Stomach (tissue), 9 donors: ENCODE results near the gene SLC35E2B. TPM values are rescaled to one million over a fixed set of nuclear protein-coding genes. Genes with fewer than 3 reads are reported as not detected.
"Not testable (repeated sequence)": the region's sequence is repeated elsewhere in the genome, so short reads cannot be mapped to it uniquely, and the experiment has no call there.

ENCODE experiments used
- DNase-seq, 2 donors: peaks; one replicate each; pipeline versions ENCODE4 v3.0.0 to v3.0.0-alpha.2; 2013 to 2019
- H3K27ac ChIP-seq, 5 donors: fragments of 200-600 bp in 4 of 5; sonication (generic) in 4 of 5; one replicate each; pipeline ENCODE4 v1.5.1; 2013 to 2019; ENCODE audit warnings: mild to moderate bottlenecking in 1 of 5, moderate library complexity in 1 of 5
- H3K27me3 ChIP-seq, 3 donors: fragments of 200-600 bp; sonication (generic); one replicate each; pipeline ENCODE4 v1.5.1; 2017 to 2019; ENCODE audit warnings: mixed run types in 1 of 3
- H3K36me3 ChIP-seq, 4 donors: fragments of 200-600 bp; sonication (generic); 1 replicate in 3 of 4; 2 replicates in 1 of 4; pipeline ENCODE4 v1.5.1; 2016 to 2019
- H3K4me1 ChIP-seq, 4 donors: fragments of 200-600 bp; sonication (generic); one replicate each; pipeline ENCODE4 v1.5.1; 2016 to 2019
- H3K4me3 ChIP-seq, 4 donors: fragments of 200-600 bp; sonication (generic) in 3 of 4; one replicate each; pipeline ENCODE4 v1.5.1; 2016 to 2019; ENCODE audit warnings: mild to moderate bottlenecking in 1 of 4
- H3K9me3 ChIP-seq, 4 donors: fragments of 200-600 bp; sonication (generic); one replicate each; pipeline ENCODE4 v1.5.1; 2016 to 2019
- CTCF ChIP-seq, 7 experiments: fragments of 450-650 bp in 4 of 7; fragments of 200-600 bp in 3 of 7; sonication (generic) in 3 of 7; IDR thresholded peaks; one replicate each; pipeline ENCODE4 v1.5.1; 2016 to 2019; ENCODE audit warnings: antibody characterized with exemption in 7 of 7, control low read depth in 2 of 7, mild to moderate bottlenecking in 1 of 7
- POLR2A ChIP-seq, 4 donors: fragments of 450-650 bp; IDR thresholded peaks; one replicate each; pipeline ENCODE4 v1.6.1; 2016; ENCODE audit warnings: antibody characterized with exemption in 4 of 4, control low read depth in 2 of 4, mild to moderate bottlenecking in 1 of 4, moderate library complexity in 1 of 4
- POLR2AphosphoS5 ChIP-seq, 3 donors: sonication (generic); formaldehyde crosslinking; IDR thresholded peaks; one replicate each; pipeline ENCODE4 v1.6.1; 2016; ENCODE audit warnings: antibody characterized with exemption in 3 of 3
- WGBS, 5 donors: extraction: QIAGEN DNeasy Blood & Tissue Kit in 3 of 5; methylation state at CpG; one replicate each; pipeline versions ENCODE4 v1.1.5 to v1.1.7; 2013 to 2018; 5-methylcytosine and 5-hydroxymethylcytosine counted together
- intact Hi-C: fragments of 100-400 bp; cut with DNase I; formaldehyde crosslinking; loops from one replicate; pipeline ENCODE4 v1.15.1; 2023; ENCODE audit warnings: low total_unique reads
- polyA plus RNA-seq, 3 donors: library from polyadenylated mRNA; stranded (reverse); fragments of 200-250 nt; gene quantifications; one replicate each; pipeline ENCODE4 v1.2.3, GENCODE V29; 2013
- total RNA-seq, 5 donors: library from RNA; depleted of rRNA; stranded (reverse); fragments of >200 nt; gene quantifications; one replicate each; pipeline versions ENCODE4 v1.1.0 to v1.2.3, GENCODE V29; 2014 to 2016
- donor health status: healthy with polysubstance abuse.
- donor health status: Bipolar disorder and iron deficiency.
- donor health status: healthy.

SLC35E2B gene
- total and polyA plus RNA-seq, 8 donors, result 11.2 to 105 (median 21.3) TPM

- intact Hi-C loops, H3K9me3 ChIP-seq, H3K27me3 ChIP-seq: not testable (repeated sequence)
- Histone ChIP-seq H3K4me3 (peak within 1 kb of the TSS; percentile 47 to 65 (median 60)), H3K4me1 (peaks cover 0 to 23% (median 4%) of the 10 kb centered on the region in 4 donors), H3K36me3 (peaks cover 11 to 23% (median 18%) of the 10 kb centered on the region in 4 donors), H3K27ac (peak within 1 kb of the TSS; percentile 89 to 93 (median 91))
- WGBS, 5 donors, result 0 to 1% (median 0%) methylated on average over 6 to 59 of the region's 78 CpGs
- peak; percentile 97 to 100 for DNase-seq
- TF ChIP-seq POLR2A (IDR thresholded peaks at IDR 0.05), result peak in 1 of 4 donors; percentile 63
- TF ChIP-seq CTCF (IDR thresholded peaks at IDR 0.05), result peak in 4 of 7 experiments; percentile 15 to 59 (median 38)
- TF ChIP-seq POLR2AphosphoS5 (IDR thresholded peaks at IDR 0.05), result peak; percentile 80 to 95 (median 87)
These were observed 31.7 kb upstream of the SLC35E2B start, which contains the start of gene CDK11A for GRCh38 chr1:1724035-1724864. Gene CDK11A, minus strand, starts transcription at chr1:1724357. Its CDS starts 1,539 bp downstream, at chr1:1722818.

GRCh38 chr1:1721201-1721600 lies 28.6 kb upstream of the SLC35E2B start:
- Histone ChIP-seq H3K36me3 (peaks cover 18 to 46% (median 33%) of the 10 kb centered on the region in 4 donors), H3K27me3 (no peaks in the 10 kb centered on the region), H3K4me3 (no peak overlapping the region), H3K27ac (peak overlapping the region in 3 of 5 donors; percentile 45 to 57 (median 49)), H3K9me3 (no peaks in the 10 kb centered on the region), H3K4me1 (peaks cover 0 to 18% (median 3%) of the 10 kb centered on the region in 4 donors)
- WGBS, 5 donors, result 30 to 52% (median 46%) methylated on average over 7 of the region's 7 CpGs
- no peak for TF ChIP-seq CTCF (IDR thresholded peaks at IDR 0.05)
- intact Hi-C loops, result no loop called here
- DNase-seq, result no peak

DNA sequence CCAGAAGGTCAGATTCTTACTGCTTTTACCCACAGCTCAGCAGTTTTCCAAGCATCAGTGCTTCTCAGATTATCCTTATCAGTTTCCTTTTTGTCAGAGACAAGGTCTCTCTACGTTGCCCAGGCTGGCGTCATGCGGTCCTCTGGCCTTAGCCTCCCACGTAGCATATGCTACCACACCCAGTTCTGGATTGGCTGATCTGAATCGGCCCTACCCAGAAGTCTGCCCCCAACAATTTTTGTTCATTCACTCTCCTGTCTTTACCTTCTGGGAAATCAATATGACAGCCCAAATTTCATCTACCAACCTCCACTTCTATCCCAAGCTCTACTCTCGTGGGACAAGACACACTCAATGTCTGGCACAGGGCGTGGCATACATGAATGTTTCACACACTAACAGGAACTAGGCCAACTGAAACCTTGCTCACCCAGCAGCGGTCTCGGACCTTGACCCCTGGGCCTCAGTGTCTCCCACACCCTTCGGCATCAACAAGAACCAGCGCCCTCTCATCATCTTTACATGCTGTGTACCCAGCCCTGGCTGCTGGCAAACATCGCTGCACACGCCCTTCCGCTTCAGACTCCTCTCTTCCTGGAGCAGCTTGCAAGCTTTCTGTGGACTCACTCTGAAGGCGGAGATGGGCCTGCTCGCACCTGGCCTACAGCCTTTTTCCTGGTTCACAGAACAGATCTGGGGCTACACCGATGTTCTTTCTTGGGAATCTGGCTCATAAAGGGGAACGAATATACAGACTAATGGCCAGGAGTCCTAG lies 22.7 kb upstream of the SLC35E2B start:
- 78 to 91% (median 86%) methylated on average over 6 to 14 of the region's 18 CpGs for WGBS, 5 donors
- H3K9me3 ChIP-seq, H3K27me3 ChIP-seq, intact Hi-C loops, H3K4me3 ChIP-seq, H3K4me1 ChIP-seq, H3K27ac ChIP-seq: not testable (repeated sequence)
- DNase-seq, result peak in 1 of 2 donors; percentile 25
- peaks cover 8 to 41% (median 30%) of the 10 kb centered on the region in 4 donors for H3K36me3 ChIP-seq

DNA sequence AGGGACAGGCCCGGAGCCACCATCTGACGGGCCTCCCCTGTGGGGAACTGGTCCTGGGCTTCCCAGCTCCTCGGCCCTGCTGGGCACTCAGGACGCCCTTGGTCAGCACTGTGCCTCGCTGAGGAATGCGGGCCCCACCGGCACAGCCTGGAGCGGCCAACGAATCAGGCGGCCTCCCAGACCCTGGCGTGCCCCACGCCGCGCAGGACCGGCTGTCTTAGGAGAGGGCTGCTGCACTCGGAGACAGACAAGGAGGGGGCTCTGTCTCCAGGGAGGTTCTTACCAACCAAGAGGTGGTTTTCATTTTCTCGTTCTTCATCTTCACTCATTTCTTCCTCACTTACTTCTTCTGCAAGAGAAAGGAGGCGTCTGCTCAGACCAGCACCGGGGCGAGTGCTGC lies 15.3 kb upstream of the SLC35E2B start:
- H3K4me3 ChIP-seq, H3K27ac ChIP-seq, H3K27me3 ChIP-seq, H3K4me1 ChIP-seq, intact Hi-C loops, H3K9me3 ChIP-seq, DNase-seq: not testable (repeated sequence)
- H3K36me3 ChIP-seq, result peaks cover 10 to 41% (median 39%) of the 10 kb centered on the region in 4 donors
- 95 to 100% (median 95%) methylated on average over 1 to 13 of the region's 20 CpGs for WGBS, 5 donors

GRCh38 chr1:1707241-1707640 lies 14.6 kb upstream of the SLC35E2B start:
- not testable (repeated sequence) for DNase-seq
- 90 to 94% (median 91%) methylated on average over 2 to 18 of the region's 23 CpGs; no CpG with 5 or more reads in 2 of the 5 donors for WGBS, 5 donors

GRCh38 chr1:1705623-1706022 lies 13.0 kb upstream of the SLC35E2B start:
- intact Hi-C loops, H3K27ac ChIP-seq, H3K4me3 ChIP-seq, H3K27me3 ChIP-seq, H3K4me1 ChIP-seq, H3K9me3 ChIP-seq, DNase-seq: not testable (repeated sequence)
- peaks cover 10 to 41% (median 39%) of the 10 kb centered on the region in 4 donors for H3K36me3 ChIP-seq
- WGBS, 5 donors, result 33 to 100% (median 90%) methylated on average over 1 to 2 of the region's 10 CpGs; no CpG with 5 or more reads in 2 of the 5 donors

More at GRCh38 chr1:1707241-1707640, 14.6 kb upstream of the SLC35E2B start:
- H3K27ac ChIP-seq, H3K27me3 ChIP-seq, H3K4me1 ChIP-seq, intact Hi-C loops, H3K9me3 ChIP-seq, H3K4me3 ChIP-seq: not testable (repeated sequence)
- H3K36me3 ChIP-seq, result peaks cover 10 to 41% (median 39%) of the 10 kb centered on the region in 4 donors

DNA sequence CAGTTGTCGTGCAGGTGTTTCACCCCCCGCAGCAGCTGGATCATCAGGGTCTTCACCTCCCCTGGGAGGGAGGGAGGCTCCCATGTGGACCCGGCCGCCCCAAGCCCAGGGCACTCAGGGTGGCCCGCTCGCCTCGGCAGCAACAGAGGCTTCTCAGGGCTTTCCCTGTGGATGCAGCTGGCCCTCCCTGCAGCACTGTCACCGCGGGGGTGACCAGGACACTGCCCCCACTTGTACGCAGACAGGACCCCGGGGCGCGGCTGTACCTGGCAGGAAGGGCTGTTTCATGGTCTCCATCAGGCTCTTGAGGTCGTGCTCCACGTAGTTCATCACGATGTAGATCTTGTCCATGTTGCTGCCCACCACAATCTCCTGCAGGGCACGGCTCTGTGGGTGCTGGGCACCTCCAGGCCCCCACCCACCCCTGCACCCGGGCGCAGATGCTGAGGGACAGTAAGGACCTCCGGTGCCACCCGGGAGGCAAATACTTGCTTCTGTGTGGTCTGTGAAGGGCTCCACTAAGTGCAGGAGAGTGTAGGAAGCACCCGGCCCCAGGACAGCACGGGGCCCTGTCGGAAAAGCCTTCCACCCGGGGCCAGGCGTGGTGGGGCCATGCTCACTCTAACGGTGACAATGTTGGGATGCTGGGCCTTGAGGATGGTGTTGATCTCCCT lies 11.8 kb upstream of the SLC35E2B start:
- DNase-seq, H3K27me3 ChIP-seq, H3K27ac ChIP-seq, intact Hi-C loops, H3K9me3 ChIP-seq, H3K4me3 ChIP-seq, H3K4me1 ChIP-seq: not testable (repeated sequence)
- peaks cover 10 to 41% (median 39%) of the 10 kb centered on the region in 4 donors for H3K36me3 ChIP-seq
- WGBS, 5 donors, result 93 to 100% (median 94%) methylated on average over 4 to 27 of the region's 27 CpGs
